Right cardiac atrium (tissue), 5 donors: Measurements from ENCODE around the gene ICAM2. TPM values are rescaled to one million over a fixed set of nuclear protein-coding genes. Genes with fewer than 3 reads are reported as not detected.
A peak's percentile ranks its signal among the peaks of the same experiment; 100 is the strongest.

Experiments used
- ATAC-seq, 2 donors: fragments of 200-7000 bp; cut with Tn5 transposase; one replicate each; pipeline versions ENCODE4 v1.8.0 to v1.9.1; 2020; ENCODE audit warnings: moderate library complexity in 2 of 2, mild to moderate bottlenecking in 1 of 2
- DNase-seq, 3 donors: peaks; one replicate each; pipeline ENCODE4 v3.0.0-alpha.2; 2020
- H3K27ac ChIP-seq: one replicate; pipeline ENCODE4 v1.5.1; 2013; ENCODE audit warnings: mild to moderate bottlenecking, low read length, control low read depth, moderate library complexity
- H3K27me3 ChIP-seq: one replicate; pipeline ENCODE4 v1.6.1; 2013; ENCODE audit not compliant: control insufficient read depth, insufficient read depth
- H3K4me1 ChIP-seq: one replicate; pipeline ENCODE4 v1.6.1; 2013; ENCODE audit warnings: low read length; ENCODE audit not compliant: control insufficient read depth, insufficient read depth
- H3K4me3 ChIP-seq: one replicate; pipeline ENCODE4 v1.5.1; 2013; ENCODE audit warnings: low read length, control low read depth
- H3K9me3 ChIP-seq: one replicate; pipeline ENCODE4 v1.6.1; 2013; ENCODE audit warnings: low read length; ENCODE audit not compliant: control insufficient read depth
- WGBS: extraction: QIAGEN DNeasy Blood & Tissue Kit; methylation state at CpG from one replicate; pipeline ENCODE4 v1.1.7; 2013; 5-methylcytosine and 5-hydroxymethylcytosine counted together
- intact Hi-C, 4 donors: fragments of 100-400 bp; cut with DNase I; formaldehyde crosslinking; loops; one replicate each; pipeline versions ENCODE4 v1.11.0 to v1.14.0; 2022 to 2023
- polyA plus RNA-seq: library from polyadenylated mRNA; stranded (reverse); fragments of 200-250 nt; gene quantifications from one replicate; pipeline ENCODE4 v1.2.3, GENCODE V29; 2013
- total RNA-seq, 4 donors: library from RNA; stranded (reverse); fragmentation: NEBNext Ultra II Directional; extraction: Animal tissue kit (Norgen Biotek cat#: 25700); gene quantifications; one replicate each; pipeline ENCODE4 v1.2.1, GENCODE V29; 2021
- donor health status: healthy with polysubstance abuse.
- donor health status: DM: no; HTN: yes; CAD: no.
- donor health status: DM: no; HTN: no; CAD: no.
- donor health status: DM: no; HTN: yes; CAD: no; lungs with severe emphysema.
- donor health status: DM: yes; HTN: yes; CAD: no.

The ICAM2 gene
- total and polyA plus RNA-seq, 5 donors, result 17.6 to 50.3 (median 27.4) TPM

DNA sequence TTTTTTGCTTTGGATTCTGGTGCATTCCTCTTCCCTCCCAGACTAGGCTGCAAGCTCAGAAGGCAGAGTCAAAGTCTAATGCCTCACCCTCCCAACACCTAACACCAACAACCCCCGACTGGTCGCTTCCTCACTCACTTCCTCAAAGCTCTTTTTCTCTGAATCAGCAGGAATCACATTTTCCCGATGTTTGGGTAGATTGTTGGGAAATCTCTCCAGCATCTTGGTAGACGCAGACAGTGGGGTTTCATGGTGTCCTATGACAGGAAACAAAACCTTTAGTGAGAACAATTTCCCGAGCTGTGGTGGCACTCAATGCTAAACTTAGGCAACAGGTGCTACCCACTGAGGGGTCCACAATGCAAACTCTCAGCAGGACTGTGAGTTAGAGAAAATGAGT lies 39.9 kb upstream of the ICAM2 start:
- no peaks in the 10 kb centered on the region for H3K4me1 ChIP-seq
- no peaks in the 10 kb centered on the region for H3K27me3 ChIP-seq
- no peaks in the 10 kb centered on the region for H3K9me3 ChIP-seq
- intact Hi-C loops, result loop anchor here in 3 of 4 donors (10.0 kb wide), 2 partner anchors 74 to 224 kb away; partner anchors contain the start of gene ERN1 (in 3 of the 3)
- 80% methylated on average over 5 of the region's 5 CpGs for WGBS
- H3K27ac ChIP-seq, result no peak overlapping the region
- ATAC-seq (no peak), DNase-seq (no peak)
- H3K4me3 ChIP-seq, result no peak overlapping the region

- no peak for ATAC-seq
- DNase-seq, result no peak
- 93% methylated on average over 2 of the region's 2 CpGs for WGBS
- intact Hi-C loops, result loop anchor here in 3 of 4 donors (10.0 kb wide), 2 partner anchors 75 to 225 kb away; partner anchors contain the start of gene ERN1 (in 3 of the 3)
- Histone ChIP-seq H3K4me3 (no peak overlapping the region), H3K27me3 (no peaks in the 10 kb centered on the region), H3K27ac (no peak overlapping the region), H3K4me1 (no peaks in the 10 kb centered on the region), H3K9me3 (no peaks in the 10 kb centered on the region)
Observed at GRCh38 chr17:64059756-64060155, 39.3 kb upstream of the ICAM2 start.

GRCh38 chr17:64058621-64059020 lies 38.2 kb upstream of the ICAM2 start:
- intact Hi-C loops, result no loop called here
- Histone ChIP-seq H3K4me3 (no peak overlapping the region), H3K27ac (no peak overlapping the region), H3K27me3 (no peaks in the 10 kb centered on the region), H3K4me1 (no peaks in the 10 kb centered on the region), H3K9me3 (no peaks in the 10 kb centered on the region)
- DNase-seq (no peak), ATAC-seq (no peak)
- WGBS, result 77% methylated on average over 5 of the region's 5 CpGs

GRCh38 chr17:64057701-64058263 lies 37.3 kb upstream of the ICAM2 start:
- 95% methylated on average over 9 of the region's 9 CpGs for WGBS
- ATAC-seq, result no peak

GRCh38 chr17:64056269-64057005 lies 36.0 kb upstream of the ICAM2 start:
- Histone ChIP-seq H3K27me3 (no peaks in the 10 kb centered on the region), H3K4me1 (no peaks in the 10 kb centered on the region), H3K27ac (no peak overlapping the region), H3K4me3 (no peak overlapping the region), H3K9me3 (no peaks in the 10 kb centered on the region)
- intact Hi-C loops, result no loop called here
- no peak for ATAC-seq
- 74% methylated on average over 12 of the region's 12 CpGs for WGBS
- no peak for DNase-seq

More at GRCh38 chr17:64057701-64058263, 37.3 kb upstream of the ICAM2 start:
- no peaks in the 10 kb centered on the region for H3K4me1 ChIP-seq
- H3K4me3 ChIP-seq, result no peak overlapping the region
- H3K9me3 ChIP-seq, result no peaks in the 10 kb centered on the region
- no peak overlapping the region for H3K27ac ChIP-seq
- no peak for DNase-seq
- H3K27me3 ChIP-seq, result no peaks in the 10 kb centered on the region
- intact Hi-C loops, result no loop called here

- Histone ChIP-seq H3K27me3 (no peaks in the 10 kb centered on the region), H3K27ac (no peak overlapping the region), H3K9me3 (no peaks in the 10 kb centered on the region), H3K4me3 (no peak overlapping the region), H3K4me1 (no peaks in the 10 kb centered on the region)
- ATAC-seq (no peak), DNase-seq (no peak)
- WGBS, result 94% methylated on average over 22 of the region's 22 CpGs
- intact Hi-C loops, result no loop called here
Observed at GRCh38 chr17:64055183-64056142, 35.0 kb upstream of the ICAM2 start.

GRCh38 chr17:64054304-64054703 lies 33.9 kb upstream of the ICAM2 start:
- DNase-seq (no peak), ATAC-seq (no peak)
- intact Hi-C loops, result no loop called here
- H3K4me1 ChIP-seq, result no peaks in the 10 kb centered on the region
- WGBS, result 95% methylated on average over 21 of the region's 21 CpGs
- H3K27me3 ChIP-seq, result no peaks in the 10 kb centered on the region
- H3K4me3 ChIP-seq, result no peak overlapping the region
- H3K9me3 ChIP-seq, result no peaks in the 10 kb centered on the region
- H3K27ac ChIP-seq, result no peak overlapping the region

GRCh38 chr17:64053101-64053500 lies 32.7 kb upstream of the ICAM2 start:
- ATAC-seq, result no peak
- Histone ChIP-seq H3K27me3 (no peaks in the 10 kb centered on the region), H3K27ac (no peak overlapping the region), H3K4me3 (no peak overlapping the region), H3K9me3 (no peaks in the 10 kb centered on the region), H3K4me1 (no peaks in the 10 kb centered on the region)
- intact Hi-C loops, result no loop called here
- no peak for DNase-seq
- WGBS, result 94% methylated on average over 10 of the region's 10 CpGs

DNA sequence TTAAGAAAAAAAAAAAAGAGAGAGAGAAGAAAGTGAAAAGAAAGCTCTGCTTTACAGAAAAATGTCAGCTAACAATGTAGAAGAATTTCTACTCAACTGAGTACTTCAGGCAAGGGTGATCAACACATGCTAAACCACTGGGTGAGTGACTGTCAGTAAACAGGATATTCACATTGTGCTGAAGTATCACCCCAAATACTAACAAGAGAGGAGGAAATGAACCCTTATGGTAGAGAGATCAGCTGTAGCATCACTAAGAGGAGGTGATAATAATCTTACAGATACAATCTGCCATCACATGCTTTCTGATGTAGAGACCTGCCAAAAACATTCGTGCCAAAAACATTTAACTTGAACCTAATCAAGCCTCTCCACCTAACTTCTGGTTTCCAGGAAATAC lies 30.7 kb upstream of the ICAM2 start:
- DNase-seq (no peak), ATAC-seq (no peak)
- no peaks in the 10 kb centered on the region for H3K4me1 ChIP-seq
- no peak overlapping the region for H3K27ac ChIP-seq
- no peaks in the 10 kb centered on the region for H3K27me3 ChIP-seq
- no peak overlapping the region for H3K4me3 ChIP-seq
- intact Hi-C loops, result loop anchor here in 1 of 4 donors (2.0 kb wide), 1 partner anchor 24 kb away; no protein-coding TSS in a partner anchor
- 47% methylated on average over 1 of the region's 1 CpG for WGBS
- no peaks in the 10 kb centered on the region for H3K9me3 ChIP-seq

DNA sequence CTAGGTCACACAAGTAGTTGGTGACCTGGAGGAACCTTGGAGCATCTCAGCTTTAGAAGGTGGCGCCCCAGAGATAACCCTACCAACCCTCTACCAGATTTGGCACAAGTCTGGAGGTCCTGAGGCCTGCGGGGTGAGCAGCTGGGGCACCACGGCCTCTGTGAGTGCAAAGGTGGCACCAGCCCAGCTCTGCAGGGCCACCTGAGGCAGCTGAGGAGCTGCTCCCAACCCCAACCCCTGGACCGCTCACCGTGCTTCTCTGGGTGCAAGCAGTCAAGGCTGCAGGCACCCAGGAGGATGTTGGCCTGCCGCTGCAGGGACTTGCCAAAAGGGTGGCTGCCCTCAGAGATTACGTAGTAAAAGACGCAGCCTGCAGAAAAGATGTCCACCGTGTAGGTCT lies 28.4 kb upstream of the ICAM2 start:
- DNase-seq (peak in 1 of 3 donors; percentile 30), ATAC-seq (no peak)
- no peak overlapping the region for H3K4me3 ChIP-seq
- no peaks in the 10 kb centered on the region for H3K9me3 ChIP-seq
- intact Hi-C loops, result loop anchor here in 1 of 4 donors (10.0 kb wide), 1 partner anchor 236 kb away; no protein-coding TSS in a partner anchor
- H3K27ac ChIP-seq, result no peak overlapping the region
- no peaks in the 10 kb centered on the region for H3K27me3 ChIP-seq
- WGBS, result 92% methylated on average over 9 of the region's 9 CpGs
- no peaks in the 10 kb centered on the region for H3K4me1 ChIP-seq
